Measurements from ENCODE around the gene ZNF436.

The ZNF436 gene

DNA sequence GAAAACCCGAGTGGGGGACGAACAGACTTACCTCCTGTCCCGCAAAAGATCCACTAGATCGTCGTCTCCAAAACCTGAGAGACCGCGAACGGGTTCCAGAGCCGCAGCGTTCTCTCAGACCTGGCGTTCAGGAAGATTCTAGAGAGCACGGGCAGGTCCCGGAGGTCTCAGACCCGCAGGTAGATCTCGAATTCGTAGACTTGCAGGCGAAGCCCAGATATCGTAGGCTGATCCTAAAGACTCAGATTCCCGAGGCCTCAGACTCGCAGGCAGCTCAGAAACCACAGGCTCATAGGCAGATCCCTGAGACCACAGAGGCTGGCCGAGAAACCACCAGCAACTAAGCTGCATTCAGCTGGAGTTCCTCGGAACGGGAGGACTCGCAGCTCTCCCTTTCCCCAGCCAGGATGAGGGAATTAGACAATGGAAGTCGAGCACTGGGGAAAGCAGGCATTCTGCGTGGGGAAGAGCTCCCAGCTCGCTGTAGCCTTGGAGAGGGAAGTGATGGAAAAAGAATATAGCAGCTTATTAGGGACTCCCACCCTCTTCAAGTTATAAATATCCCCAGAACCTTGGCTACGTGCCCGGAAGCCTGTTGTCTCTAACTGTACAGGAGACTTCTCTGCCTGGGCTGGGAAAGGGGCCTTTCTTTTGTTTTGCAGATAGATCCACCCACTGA, at the start of gene ZNF436:
Gene ZNF436 (minus strand): TSS at position 502 of the 679 bp plus-strand sequence. CDS start 1,831 bp downstream, outside the sequence.
- peak in 2 of 4 experiments; percentile 36 to 46 for DNase-seq

GRCh38 chr1:23419180-23419579, 49.5 kb upstream of the ZNF436 start:
- no peak for DNase-seq

GRCh38 chr1:23417570-23417969, 47.9 kb upstream of the ZNF436 start:
- no peak for DNase-seq

DNA sequence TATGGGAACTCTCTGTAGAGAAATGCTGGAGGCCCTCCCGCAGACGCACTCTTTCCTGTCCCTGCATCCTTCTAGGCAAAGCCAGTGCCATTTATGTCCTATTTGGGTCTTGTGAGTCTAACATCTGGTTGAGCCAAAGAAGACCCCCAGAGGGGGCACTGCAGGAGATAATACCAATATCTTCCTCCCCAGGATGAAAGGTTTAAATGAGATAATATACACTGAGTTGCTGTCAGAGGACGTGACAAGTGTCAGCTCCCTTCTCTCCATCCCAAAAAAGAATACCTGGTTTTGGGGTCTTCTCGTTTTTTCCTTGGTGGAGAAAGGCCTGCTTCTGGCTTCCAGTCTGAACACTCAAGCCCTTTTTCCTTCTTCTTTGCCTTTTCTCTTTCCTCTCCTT, 47.3 kb upstream of the ZNF436 start:
- no peak for DNase-seq

DNA sequence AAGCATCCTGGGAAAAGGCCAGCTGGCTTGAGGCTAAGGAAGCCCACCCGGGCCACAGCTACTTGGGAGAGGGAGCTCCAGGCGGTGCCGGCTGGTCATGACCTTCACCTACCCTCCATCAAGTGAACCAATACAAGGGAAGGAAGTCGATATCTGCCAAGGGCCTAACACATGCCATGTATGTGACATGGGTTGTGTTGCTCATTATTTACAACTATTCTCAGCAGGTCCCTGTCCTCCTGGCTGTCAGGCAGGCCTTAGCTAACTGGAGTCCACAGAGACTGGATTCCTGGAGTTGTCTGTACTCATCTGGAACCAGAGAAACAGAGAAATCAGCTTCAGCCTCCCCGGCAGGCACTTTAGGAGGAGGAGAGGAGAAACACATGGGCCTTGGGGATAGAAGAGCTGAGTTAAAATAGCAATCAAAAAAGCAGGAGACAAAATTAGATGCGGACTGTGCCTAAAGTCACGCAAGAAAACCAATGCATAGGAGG, 39.2 kb upstream of the ZNF436 start:
- no peak for DNase-seq

DNA sequence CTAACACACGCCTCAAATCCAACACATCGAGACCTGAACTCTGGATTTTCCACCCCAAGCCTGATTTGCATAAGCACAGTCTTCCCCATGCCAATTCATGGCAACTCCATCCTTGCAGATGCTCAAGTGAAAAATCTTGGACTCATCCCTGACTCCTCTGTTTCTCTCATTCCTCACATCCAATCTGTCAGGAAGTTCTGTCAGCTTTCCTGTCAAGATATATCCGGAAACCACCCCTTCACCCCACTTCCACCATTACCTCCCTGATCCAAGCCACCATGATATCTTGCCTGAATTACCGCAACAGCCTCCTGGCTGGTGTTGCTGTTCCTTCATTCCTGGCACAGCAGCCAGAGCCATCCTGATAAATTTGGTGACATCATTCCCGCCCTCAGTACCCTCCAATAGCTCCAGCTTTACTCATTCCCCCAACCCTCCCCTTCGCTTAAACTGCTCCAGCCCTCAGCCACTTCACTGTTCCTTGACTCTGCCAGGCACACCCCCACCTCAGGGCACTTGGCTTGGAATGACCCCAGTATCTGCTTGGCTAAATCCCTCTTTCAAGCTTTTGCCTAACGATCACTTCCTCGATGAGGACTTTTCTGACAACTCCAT, 37.5 kb upstream of the ZNF436 start:
- DNase-seq: no peak

DNA sequence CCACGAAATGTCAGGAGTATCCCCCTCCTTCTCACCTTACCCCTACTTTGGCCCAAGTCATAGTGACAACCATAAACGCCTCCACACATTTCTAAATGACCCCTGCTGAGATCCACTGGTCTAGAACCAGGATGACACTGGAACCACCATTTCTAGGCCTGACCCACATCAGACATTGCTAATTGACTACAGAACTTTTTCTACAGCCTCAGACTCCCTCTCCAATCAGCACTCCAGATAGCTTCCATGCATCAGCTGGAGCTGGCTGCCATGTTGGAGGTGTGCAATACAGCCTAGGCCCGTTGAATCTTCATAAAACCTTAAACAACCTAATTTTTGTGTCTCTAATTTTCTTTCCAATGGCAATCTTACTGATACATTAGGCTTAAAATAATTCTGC, 36.3 kb upstream of the ZNF436 start:
- DNase-seq: no peak

- peak; percentile 72 to 83 (median 79) for DNase-seq
Measured at GRCh38 chr1:23403735-23404486, 34.3 kb upstream of the ZNF436 start.

DNA sequence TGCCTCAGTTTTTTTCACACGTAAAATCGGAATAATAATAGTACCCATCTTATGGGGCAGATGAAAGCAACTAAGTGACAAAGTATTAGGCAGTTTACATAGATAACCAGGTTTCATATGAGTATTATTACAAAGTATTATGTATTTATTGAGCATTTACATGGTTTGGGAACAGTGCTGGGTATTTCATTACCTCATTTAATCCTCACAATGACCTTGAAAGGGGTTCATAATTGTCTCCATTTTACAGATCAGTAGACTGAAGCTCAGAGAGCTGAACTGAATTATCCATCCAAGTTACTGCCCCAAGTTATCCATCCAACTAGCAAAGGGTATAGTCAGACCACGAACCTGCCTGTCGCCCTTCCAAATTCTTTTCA, 33.7 kb upstream of the ZNF436 start:
- no peak for DNase-seq

DNA sequence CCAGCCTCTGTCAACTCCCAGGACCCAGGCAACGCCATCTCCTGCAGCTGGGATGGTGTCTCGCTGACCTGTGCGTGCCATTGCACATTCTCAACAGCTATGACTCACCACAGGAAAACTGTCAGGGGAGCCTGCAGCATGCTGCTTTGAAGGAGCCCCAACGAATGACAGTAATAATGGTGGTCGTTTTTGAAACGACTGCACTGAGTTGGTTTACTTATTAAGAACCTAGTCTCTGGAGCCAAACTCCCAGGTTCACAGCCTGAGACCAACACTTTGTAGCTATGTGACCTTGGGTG, 33.4 kb upstream of the ZNF436 start:
- DNase-seq: no peak

- no peak for DNase-seq
Measured at GRCh38 chr1:23402286-23403037, 32.8 kb upstream of the ZNF436 start.

DNA sequence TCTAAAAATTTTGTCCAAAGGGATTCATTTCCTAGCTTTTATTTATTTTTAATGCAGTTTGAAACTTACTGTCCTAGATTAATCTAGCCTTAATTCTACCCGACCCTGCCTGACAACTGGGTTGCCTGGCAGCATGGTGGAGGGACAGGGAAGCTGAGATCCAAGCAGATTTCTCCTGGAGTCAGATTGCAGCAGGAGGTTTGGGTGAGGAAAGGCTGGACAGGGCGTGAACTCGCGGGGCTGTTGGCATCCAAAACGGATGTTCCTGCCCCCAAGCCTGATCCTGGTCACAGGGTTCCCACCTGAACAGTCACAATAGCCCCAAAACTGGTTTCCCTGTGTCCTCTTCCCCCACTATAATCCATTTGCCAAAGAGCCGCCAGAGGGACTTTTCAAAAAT, 31.7 kb upstream of the ZNF436 start:
- no peak for DNase-seq

GRCh38 chr1:23400324-23401114, 30.9 kb upstream of the ZNF436 start:
- DNase-seq: no peak

- DNase-seq: no peak
Measured at GRCh38 chr1:23399229-23399628, 29.6 kb upstream of the ZNF436 start.

GRCh38 chr1:23397908-23398307, 28.3 kb upstream of the ZNF436 start:
- DNase-seq: no peak

DNA sequence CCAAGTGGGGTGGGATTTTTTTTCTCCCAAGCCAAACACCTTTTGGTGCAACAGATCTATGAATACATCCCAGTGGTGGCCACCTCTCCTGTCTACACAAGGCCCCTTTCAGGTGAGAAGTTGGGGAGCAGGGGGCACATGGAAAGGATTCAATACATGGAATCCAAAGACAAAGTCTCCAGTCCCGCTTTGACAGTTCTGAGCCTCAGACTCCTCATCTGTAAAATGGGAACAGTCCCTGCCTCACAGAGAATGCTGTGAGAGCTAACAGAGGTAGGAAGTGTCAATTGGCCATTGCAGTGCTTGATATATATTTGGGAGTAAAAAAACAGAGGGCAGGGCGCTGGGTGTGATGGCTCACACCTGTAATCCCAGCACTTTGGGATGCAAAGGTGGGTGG, 26.7 kb upstream of the ZNF436 start:
- no peak for DNase-seq

- DNase-seq: no peak
Measured at GRCh38 chr1:23395849-23396248, 26.2 kb upstream of the ZNF436 start.

DNA sequence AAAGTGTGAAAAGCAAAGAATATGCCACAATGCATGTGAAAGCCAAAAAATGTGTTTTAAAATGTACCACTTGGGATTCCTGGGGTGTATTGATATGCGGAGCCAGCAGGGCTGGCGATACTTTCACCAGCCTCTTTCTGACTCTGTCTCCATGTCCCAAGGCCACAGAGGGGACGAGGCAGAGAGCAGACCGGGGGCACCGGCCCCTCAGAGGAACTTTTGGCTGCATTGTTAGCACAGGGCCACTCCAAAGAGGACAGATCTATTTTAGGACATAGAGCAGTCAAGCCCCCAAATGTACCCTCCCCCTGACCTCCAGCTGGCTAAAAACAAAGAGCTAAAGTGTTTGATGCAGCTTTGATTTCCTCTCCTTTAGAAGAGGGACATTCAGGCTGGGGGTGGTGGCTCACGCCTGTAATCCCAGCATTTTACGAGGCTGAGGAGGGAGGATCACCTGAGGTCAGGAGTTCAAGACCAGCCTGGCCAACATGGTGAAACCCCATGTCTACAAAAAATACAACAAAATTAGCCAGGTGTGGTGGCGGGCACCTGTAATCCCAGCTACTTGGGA, 25.6 kb upstream of the ZNF436 start:
- no peak for DNase-seq

- DNase-seq: no peak
Measured at GRCh38 chr1:23394684-23395083, 25.0 kb upstream of the ZNF436 start.

- no peak for DNase-seq
Measured at GRCh38 chr1:23394181-23394580, 24.5 kb upstream of the ZNF436 start.

DNA sequence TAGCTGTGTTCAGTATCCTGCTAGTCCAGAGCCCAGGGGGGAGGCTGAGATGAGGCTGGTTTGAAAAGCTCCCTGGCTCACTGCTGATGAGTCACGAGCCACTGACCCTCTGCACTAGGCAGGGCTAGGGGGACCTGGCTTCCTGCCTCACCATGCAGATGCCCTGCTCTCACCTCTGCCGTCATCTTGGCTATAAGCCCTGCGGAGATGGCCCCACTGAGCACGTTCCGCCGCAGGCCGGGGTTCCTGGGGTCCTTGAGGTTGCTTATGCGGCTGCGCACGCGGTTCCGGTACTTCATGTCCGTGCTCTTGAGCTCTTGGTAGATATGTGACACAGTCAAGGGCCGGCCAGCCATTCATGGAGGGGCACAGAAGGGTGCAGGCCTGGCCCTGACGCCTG, 24.1 kb upstream of the ZNF436 start:
- DNase-seq: no peak
